Peyer's patch (tissue), 4 donors: ENCODE data around the gene GABRB1.

Experiments used
- CTCF ChIP-seq, 6 experiments: fragments of 450-650 bp in 4 of 6; fragments of 200-600 bp in 2 of 6; sonication (generic) in 1 of 6; IDR thresholded peaks; one replicate each; pipeline ENCODE4 v1.5.1; 2017 to 2019; ENCODE audit warnings: antibody characterized with exemption in 6 of 6, mild to moderate bottlenecking in 3 of 6, moderate library complexity in 1 of 6
- POLR2A ChIP-seq, 2 donors: fragments of 450-650 bp; IDR thresholded peaks; one replicate each; pipeline ENCODE4 v1.5.1; 2017; ENCODE audit warnings: antibody characterized with exemption in 2 of 2, mild to moderate bottlenecking in 2 of 2, moderate library complexity in 2 of 2

- no peak for TF ChIP-seq POLR2A (IDR thresholded peaks at IDR 0.05)
- no peak for TF ChIP-seq CTCF (IDR thresholded peaks at IDR 0.05)
Measured at GRCh38 chr4:47217884-47218283, 186.5 kb downstream of the GABRB1 start.
